ENCODE measurements around the gene USH2A. TPM values are rescaled to one million over a fixed set of nuclear protein-coding genes. Genes with fewer than 3 reads are reported as not detected.
A peak's percentile ranks its signal among the peaks of the same experiment; 100 is the strongest.

The USH2A gene
- total RNA-seq, 4 donors from 2014 or later: under 0.01 to 1.0 (median under 0.01) TPM; not detected in 1

DNA sequence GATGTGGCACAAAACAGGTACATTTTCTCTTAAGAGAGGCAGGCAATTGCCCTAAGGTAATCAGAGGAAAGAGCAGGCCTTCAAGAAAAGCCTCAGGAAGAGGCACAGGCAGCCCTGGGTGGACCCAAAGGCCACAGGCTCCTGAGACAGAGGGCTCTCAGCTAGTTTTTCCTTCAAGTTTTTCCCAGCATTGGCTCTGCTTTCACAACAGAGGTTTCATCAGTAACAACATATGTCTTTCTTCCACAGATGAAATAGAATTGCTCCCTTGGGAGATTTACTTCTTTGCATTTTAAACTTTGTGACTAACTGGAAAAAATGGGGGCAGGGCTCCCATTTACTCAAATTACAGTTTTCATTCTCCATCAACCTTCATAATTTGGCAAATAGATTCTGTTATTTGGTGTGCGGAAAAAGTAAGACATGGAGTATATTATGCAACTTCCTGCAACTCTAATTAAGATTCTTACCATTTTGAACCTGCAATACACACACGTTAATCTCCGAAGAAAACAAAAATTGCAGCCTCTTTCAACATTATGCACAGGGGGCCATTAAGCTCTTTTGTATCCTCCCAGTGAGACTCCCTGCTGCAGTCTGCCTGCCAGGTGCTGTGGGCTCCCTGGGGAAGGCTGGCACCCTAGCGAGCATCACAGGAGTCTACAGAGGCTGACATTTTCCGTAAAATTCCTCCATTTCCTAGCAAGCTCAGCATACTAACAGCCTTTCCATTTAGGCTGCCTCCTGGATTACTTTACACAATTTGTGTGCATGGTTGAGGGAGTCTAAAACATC lies 282.3 kb downstream of the USH2A start:
- 51 to 71% methylated on average over 4 to 5 of the region's 5 CpGs for WGBS, 2 donors
- DNase-seq (ENCODE audit: low spot score in 2 of 2): no peak
- no peak overlapping the region for H3K4me3 ChIP-seq

DNA sequence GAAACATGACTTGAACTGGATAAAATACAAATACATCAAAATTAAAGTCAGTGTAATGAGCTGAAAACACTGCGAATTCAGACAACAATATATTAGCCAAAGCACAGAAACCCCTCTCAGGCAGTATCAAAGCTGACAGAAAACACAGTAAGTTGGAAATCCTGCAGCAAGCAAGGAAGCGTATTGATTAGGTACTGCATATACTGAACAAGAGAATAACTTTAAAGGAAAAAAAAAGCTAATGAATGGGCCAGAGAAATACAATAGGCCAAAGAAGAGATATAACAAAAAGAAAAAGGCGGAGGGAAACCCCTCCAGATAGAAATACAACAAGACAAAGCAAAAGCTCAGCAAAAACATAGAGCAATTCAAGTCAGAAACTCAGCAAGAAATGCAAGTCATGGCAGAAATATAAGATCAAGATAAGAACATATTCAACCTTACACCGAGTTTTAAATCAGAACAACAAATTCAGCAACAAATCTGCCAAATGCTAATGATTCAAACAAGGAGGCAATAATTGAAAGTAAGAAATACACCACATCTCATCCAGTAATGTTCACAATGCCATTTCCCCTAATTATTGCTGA lies 299.0 kb downstream of the USH2A start:
- Histone ChIP-seq H3K27me3 (no peaks in the 10 kb centered on the region), H3K27ac (no peak overlapping the region), H3K4me3 (no peak overlapping the region), H3K4me1 (no peaks in the 10 kb centered on the region), H3K36me3 (no peaks in the 10 kb centered on the region), H3K9me3 (no peaks in the 10 kb centered on the region)
- no peak for DNase-seq (ENCODE audit: low spot score in 2 of 2)
- TF ChIP-seq CTCF (IDR thresholded peaks at IDR 0.05): no peak
- TF ChIP-seq EP300 (IDR thresholded peaks at IDR 0.05): no peak
- no peak for TF ChIP-seq POLR2A (IDR thresholded peaks at IDR 0.05)
- 90 to 91% methylated on average over 4 of the region's 4 CpGs for WGBS, 2 donors

More for the DNA sequence above, 282.3 kb downstream of the USH2A start:
- Histone ChIP-seq H3K4me1 (no peaks in the 10 kb centered on the region), H3K27me3 (no peaks in the 10 kb centered on the region), H3K27ac (no peak overlapping the region), H3K9me3 (no peaks in the 10 kb centered on the region), H3K36me3 (no peaks in the 10 kb centered on the region)
- no peak for TF ChIP-seq CTCF (IDR thresholded peaks at IDR 0.05)
- no peak for TF ChIP-seq POLR2A (IDR thresholded peaks at IDR 0.05)
- TF ChIP-seq EP300 (IDR thresholded peaks at IDR 0.05): no peak

GRCh38 chr1:216123446-216124191 lies 299.6 kb downstream of the USH2A start:
- no peak for DNase-seq (ENCODE audit: low spot score in 2 of 2)
- H3K9me3 ChIP-seq: no peaks in the 10 kb centered on the region
- H3K4me1 ChIP-seq: no peaks in the 10 kb centered on the region
- TF ChIP-seq EP300 (IDR thresholded peaks at IDR 0.05) (no peak), POLR2A (IDR thresholded peaks at IDR 0.05) (no peak), CTCF (IDR thresholded peaks at IDR 0.05) (no peak)
- WGBS, 2 donors: 0 to 60% methylated on average over 2 of the region's 2 CpGs
- no peak overlapping the region for H3K27ac ChIP-seq
- no peaks in the 10 kb centered on the region for H3K27me3 ChIP-seq
- no peak overlapping the region for H3K4me3 ChIP-seq
- no peaks in the 10 kb centered on the region for H3K36me3 ChIP-seq

GRCh38 chr1:216119600-216119999 lies 303.6 kb downstream of the USH2A start:
- Histone ChIP-seq H3K36me3 (no peaks in the 10 kb centered on the region), H3K27ac (no peak overlapping the region), H3K9me3 (no peaks in the 10 kb centered on the region), H3K4me3 (no peak overlapping the region), H3K27me3 (no peaks in the 10 kb centered on the region), H3K4me1 (no peaks in the 10 kb centered on the region)
- peak in 2 of 5 experiments; percentile 16 to 18 for TF ChIP-seq CTCF (IDR thresholded peaks at IDR 0.05)
- TF ChIP-seq EP300 (IDR thresholded peaks at IDR 0.05): no peak
- no peak for TF ChIP-seq POLR2A (IDR thresholded peaks at IDR 0.05)
- WGBS, 2 donors: 59 to 67% methylated on average over 2 of the region's 2 CpGs
- no peak for DNase-seq (ENCODE audit: low spot score in 2 of 2)

- H3K4me1 ChIP-seq: no peaks in the 10 kb centered on the region
- H3K27me3 ChIP-seq: no peaks in the 10 kb centered on the region
- no peak for DNase-seq (ENCODE audit: low spot score in 2 of 2)
- H3K27ac ChIP-seq: no peak overlapping the region
- no peak overlapping the region for H3K4me3 ChIP-seq
- TF ChIP-seq POLR2A (IDR thresholded peaks at IDR 0.05) (no peak), CTCF (IDR thresholded peaks at IDR 0.05) (no peak), EP300 (IDR thresholded peaks at IDR 0.05) (no peak)
- H3K9me3 ChIP-seq: no peaks in the 10 kb centered on the region
- no peaks in the 10 kb centered on the region for H3K36me3 ChIP-seq
These were observed 309.1 kb downstream of the USH2A start for GRCh38 chr1:216114180-216114579.

Data from tibial nerve (tissue), 4 donors.